CD4-positive, alpha-beta T cell treated with Interleukin-15 for 1 hour (primary cell): ENCODE data around the gene FAM167B.
A peak's percentile ranks its signal among the peaks of the same experiment; 100 is the strongest.
"Not testable (repeated sequence)": the region's sequence is repeated elsewhere in the genome, so short reads cannot be mapped to it uniquely, and the experiment has no call there.

Experiments
- DNase-seq: peaks from one replicate; pipeline ENCODE4 v3.0.0-alpha.2; 2020

Gene FAM167B

GRCh38 chr1:32224285-32224684 is 22.7 kb upstream of the FAM167B start:
- no peak for DNase-seq

- DNase-seq, result no peak
Observed at GRCh38 chr1:32228771-32229170, 18.3 kb upstream of the FAM167B start.

- DNase-seq, result no peak
Observed at GRCh38 chr1:32231843-32232432, 15.1 kb upstream of the FAM167B start.

GRCh38 chr1:32232558-32233304 is 14.3 kb upstream of the FAM167B start:
- no peak for DNase-seq

- DNase-seq, result no peak
Observed at GRCh38 chr1:32234792-32235191, 12.2 kb upstream of the FAM167B start.

- DNase-seq, result no peak
Observed at GRCh38 chr1:32239337-32239736, 7.7 kb upstream of the FAM167B start.

- DNase-seq, result no peak
Observed at GRCh38 chr1:32239790-32240139, 7.3 kb upstream of the FAM167B start.

- peak; percentile 58 for DNase-seq
Observed at GRCh38 chr1:32240140-32240951, 6.7 kb upstream of the FAM167B start.

- DNase-seq, result no peak
Observed at GRCh38 chr1:32241001-32241763, 5.8 kb upstream of the FAM167B start.

- DNase-seq, result no peak
Observed at GRCh38 chr1:32242341-32242851, 4.6 kb upstream of the FAM167B start.

- DNase-seq, result no peak
Observed at GRCh38 chr1:32247452-32247851, 430 bp downstream of the FAM167B start.

GRCh38 chr1:32247983-32248889 is 1.2 kb downstream of the FAM167B start:
- DNase-seq, result peak; percentile 77

GRCh38 chr1:32249831-32250525 is 3.0 kb downstream of the FAM167B start:
- peak; percentile 91 for DNase-seq

- DNase-seq, result peak; percentile 63
Observed at GRCh38 chr1:32250893-32251716, 4.1 kb downstream of the FAM167B start, which contains the start of gene LCK. Gene LCK, plus strand, starts transcription at chr1:32251265. Its CDS starts 23,065 bp downstream, at chr1:32274330.

- no peak for DNase-seq
Observed at GRCh38 chr1:32255072-32256071, 8.3 kb downstream of the FAM167B start.

GRCh38 chr1:32256473-32257226 is 9.6 kb downstream of the FAM167B start:
- DNase-seq, result no peak

- no peak for DNase-seq
Observed at GRCh38 chr1:32257227-32257508, 10.1 kb downstream of the FAM167B start.

- DNase-seq, result not testable (repeated sequence)
Observed at GRCh38 chr1:32263236-32263593, 16.2 kb downstream of the FAM167B start.
